NCI-H2196 (cell line): ENCODE results near the gene ZCCHC24.
"Not testable (repeated sequence)": the region's sequence is repeated elsewhere in the genome, so short reads cannot be mapped to it uniquely, and the experiment has no call there.

Experiments
- DNase-seq: peaks from one replicate; lab custom pipeline; 2025; ENCODE audit not compliant: unreplicated experiment; lab: John Stamatoyannopoulos, UW

Gene ZCCHC24

GRCh38 chr10:79447249-79447648 is 1.8 kb upstream of the ZCCHC24 start:
- DNase-seq, result not testable (repeated sequence)

DNA sequence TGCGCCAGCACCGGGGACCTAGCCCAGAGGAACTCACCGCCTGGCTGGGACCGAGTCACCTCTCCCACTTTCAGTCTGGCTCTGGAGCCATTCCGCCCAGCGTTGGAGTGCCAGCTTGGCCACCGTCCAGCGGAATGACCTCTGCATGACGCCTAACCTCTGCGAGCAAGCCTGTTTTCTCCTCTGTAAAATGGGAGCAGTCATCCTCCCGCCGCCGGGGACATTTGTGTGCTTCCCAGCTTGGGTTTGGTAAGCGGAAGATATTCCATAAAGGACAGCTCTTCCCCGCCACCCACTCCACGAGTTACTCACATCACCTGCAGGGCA is 1.3 kb upstream of the ZCCHC24 start:
- DNase-seq, result no peak

DNA sequence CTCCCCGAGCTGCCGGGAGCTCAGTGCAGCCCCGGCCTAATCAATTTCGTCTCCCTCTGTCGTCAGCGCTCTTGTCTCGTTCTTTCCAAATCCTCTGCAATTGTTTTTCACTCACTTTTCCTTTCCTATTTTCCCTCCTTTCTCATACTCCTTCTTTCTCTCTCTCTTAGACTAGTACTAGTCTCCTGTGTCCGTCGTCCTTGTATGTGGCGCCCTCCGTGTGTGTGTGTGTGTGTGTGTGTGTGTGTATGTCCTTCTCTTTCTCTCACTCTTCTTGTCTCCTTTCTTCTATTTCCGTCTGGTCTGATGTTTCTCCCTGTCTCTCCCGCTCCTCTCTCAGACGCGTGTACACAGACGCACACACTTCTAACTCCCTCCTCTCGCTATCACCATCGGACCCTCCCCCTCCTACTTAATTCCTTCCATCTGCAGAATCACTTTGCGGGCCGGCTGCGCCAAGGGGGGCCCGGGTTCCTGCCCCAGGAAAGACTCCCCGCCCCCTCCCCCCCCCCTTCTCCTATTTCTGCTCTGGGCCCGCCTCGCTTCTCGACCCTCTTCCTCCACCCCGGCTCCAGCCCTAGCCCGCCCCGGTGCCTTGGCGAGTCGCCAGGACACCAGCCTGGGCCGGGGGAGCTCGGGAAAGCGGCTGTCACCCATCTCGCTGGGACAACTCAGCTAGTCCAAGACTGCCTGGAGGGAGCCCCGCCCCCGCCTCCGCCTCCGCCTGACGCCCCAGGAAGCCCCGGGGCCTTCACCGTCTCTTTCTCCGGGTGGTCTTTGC is 743 bp upstream of the ZCCHC24 start:
- no peak for DNase-seq

DNA sequence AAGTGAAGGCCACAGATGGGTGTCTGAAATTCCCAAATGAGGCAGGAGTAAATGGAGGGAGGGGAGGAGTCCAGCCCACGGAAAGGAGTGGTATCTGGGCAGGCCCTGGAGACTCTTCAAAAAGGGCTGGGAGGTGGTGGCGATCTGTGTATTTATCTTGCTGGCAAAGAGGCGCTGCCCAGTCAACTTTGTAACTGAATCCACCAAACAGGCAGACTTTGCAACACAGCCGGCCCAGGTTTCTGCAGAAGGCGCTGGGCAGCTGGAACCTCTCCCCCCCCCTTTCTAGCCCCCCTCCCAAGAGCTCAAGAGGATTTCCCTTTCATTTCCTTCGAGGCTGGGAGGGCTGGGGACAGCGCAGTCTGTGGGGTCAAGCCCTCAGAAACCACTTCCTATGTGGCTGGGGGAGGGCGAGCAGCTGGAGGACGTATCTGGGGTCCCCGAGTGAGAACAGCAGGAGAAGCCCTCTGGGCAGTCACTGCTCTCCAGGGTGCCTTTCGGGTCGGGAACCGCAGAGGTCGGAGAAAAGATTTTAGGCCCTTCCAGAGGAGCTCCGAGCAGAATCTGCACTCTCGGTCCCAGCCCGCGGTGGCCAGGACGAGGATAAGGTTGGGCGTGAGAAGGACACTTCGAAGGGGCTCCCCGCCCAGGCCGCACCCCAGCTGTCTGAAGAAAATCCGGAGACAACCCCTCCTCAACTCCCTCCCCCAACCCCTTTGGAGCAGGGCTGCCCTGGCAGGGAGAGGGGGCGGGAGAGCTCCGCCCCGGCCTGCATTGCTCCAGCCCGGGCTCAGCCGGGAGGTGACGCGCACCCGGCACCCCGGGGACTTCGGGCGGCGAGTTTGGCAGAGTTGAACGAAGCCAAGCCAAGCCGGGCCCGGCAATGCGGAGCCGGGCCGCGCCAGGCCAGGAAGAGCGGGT is 965 bp downstream of the ZCCHC24 start:
- peak; percentile 51 for DNase-seq

GRCh38 chr10:79443338-79444198 is 1.9 kb downstream of the ZCCHC24 start:
- no peak for DNase-seq

- no peak for DNase-seq
Measured at GRCh38 chr10:79442171-79443040, 3.0 kb downstream of the ZCCHC24 start.

DNA sequence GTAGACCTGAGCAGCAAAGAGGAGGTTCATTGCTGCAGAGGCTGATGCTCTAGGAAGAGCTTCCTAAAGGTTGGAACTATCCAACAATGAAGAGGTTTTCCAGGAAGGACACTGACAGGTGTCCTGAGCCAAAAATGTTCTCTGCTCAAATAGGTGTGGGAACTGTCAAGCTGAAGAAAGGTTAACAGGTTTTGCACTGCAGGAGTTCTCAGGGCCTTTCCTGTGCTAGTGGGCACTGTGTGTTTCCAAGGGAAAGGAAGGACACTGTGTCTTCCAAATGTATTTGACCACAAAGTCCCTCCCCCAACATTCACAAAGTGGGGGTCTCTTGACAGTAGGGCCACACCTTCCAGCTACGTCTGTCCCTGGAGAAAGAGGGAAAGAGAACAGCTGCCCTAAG is 4.0 kb downstream of the ZCCHC24 start:
- DNase-seq, result no peak

- DNase-seq, result no peak
Measured at GRCh38 chr10:79440281-79440680, 5.1 kb downstream of the ZCCHC24 start.

DNA sequence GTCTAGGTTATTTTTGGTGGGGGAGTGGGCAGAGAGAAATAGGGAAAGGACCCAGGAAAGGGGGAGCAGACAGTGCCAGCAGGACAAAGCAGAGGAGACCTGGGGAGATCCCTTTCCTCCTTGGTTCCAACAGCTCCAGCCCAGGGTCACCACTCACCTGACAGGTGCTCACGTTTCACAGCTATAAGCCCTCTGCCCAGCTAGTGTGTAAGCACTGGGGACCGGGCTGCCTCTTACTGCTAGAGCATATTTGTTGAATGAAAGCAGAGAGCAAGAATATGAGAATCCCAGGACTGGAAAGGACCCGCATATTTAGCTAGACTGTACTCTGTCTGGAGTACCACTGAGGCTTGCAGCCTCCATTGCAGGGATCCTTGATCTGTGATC is 6.7 kb downstream of the ZCCHC24 start:
- no peak for DNase-seq

- no peak for DNase-seq
Measured at GRCh38 chr10:79438021-79438698, 7.3 kb downstream of the ZCCHC24 start.

DNA sequence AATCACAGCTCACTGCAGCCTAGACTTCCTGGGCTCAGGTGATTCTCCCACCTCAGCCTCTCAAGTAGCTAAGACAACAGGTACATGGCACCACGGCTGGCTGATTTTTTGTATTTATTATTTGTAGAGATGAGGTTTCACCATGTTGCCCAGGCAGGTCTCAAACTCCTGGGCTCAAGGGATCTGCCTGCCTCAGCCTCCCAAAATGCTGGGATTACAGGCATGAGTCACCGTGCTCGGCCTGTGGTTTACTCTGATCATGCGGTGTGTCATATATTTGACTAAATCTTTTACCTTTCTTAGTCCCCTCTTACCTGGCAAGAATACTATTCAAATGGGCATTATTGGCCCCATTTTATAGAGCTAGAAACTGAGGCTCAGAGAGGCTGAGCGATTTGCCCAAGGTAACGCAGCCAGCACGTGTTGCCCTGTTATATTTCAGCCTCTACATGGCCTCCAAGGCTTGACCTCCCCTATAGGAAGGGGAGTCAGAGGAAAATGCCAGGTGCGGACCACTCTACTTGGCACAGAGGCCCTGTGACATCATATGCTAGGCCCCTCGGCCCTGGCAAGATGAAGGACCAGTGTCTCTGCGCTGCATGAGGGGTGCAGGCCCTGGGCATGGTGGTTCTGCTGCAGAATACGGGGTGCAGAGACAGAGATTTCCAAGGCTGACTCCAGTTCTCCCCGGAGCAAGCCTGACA is 8.2 kb downstream of the ZCCHC24 start:
- DNase-seq, result no peak

DNA sequence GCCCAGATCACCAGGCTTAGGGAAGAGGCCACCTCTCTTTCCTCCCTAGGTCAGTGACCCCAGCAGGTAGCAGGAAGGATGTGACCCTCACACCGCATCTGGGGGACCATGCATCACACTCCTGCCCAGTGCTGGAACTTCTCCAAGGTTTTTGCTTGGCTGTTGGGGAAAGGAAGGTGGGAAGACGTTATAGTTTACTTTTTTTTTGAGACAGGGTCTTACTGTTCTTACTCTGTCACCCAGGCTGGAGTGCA is 8.6 kb downstream of the ZCCHC24 start:
- no peak for DNase-seq

- DNase-seq, result no peak
Measured at GRCh38 chr10:79436066-79436849, 9.2 kb downstream of the ZCCHC24 start.

GRCh38 chr10:79435271-79436065 is 10.0 kb downstream of the ZCCHC24 start:
- no peak for DNase-seq

- no peak for DNase-seq
Measured at GRCh38 chr10:79434821-79435251, 10.6 kb downstream of the ZCCHC24 start.

- no peak for DNase-seq
Measured at GRCh38 chr10:79434223-79434687, 11.2 kb downstream of the ZCCHC24 start.

DNA sequence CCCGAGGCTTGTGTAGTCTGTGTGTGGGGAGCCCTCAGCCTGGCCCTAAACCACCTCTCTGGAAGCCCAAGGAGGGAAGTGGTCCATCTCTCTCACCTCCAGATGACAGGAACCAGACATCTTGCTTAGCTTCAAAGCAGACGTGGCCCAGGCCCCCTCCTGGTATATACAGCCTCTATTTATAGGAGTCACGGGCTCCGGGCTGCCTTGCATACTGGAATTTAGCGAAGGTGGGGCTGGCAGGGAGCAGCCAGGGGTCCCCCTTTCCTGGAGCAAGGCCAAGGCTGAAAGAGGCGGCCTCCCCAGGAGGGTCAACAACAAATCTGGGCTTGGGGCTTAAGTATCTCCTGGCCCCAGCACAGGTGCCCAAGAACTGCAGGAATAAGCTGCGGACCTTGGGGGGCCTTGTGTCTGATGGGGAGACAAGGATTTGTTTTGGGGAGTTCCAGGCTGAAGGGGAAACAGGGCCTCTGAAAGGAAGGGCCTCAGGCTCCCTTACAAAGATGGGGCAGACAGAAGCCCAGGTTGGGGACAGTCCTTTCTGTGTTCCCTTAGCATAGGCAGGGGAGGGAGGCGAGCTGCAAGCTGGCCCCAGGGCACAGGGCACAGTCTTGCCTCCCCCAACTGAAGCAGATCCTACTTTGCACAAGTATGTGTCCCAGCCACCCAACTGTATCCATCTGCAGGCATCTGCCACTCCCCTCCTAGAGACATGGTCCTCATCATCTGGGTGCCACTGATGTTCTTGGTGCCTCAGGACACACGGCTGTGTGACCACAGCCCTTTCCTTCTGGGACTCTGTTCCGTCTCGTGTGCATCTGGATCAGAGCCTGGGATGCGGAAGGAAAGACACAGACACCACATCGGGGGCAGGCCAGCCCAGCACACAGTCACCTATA is 11.9 kb downstream of the ZCCHC24 start:
- no peak for DNase-seq
